Lung microvascular endothelial cell (primary cell): ENCODE measurements around the gene KCNG2. TPM values are rescaled to one million over a fixed set of nuclear protein-coding genes. Genes with fewer than 3 reads are reported as not detected.

Experiments used
- DNase-seq, 2 donors: peaks; one replicate each; pipeline versions ENCODE4 v3.0.0 to v3.0.0-alpha.2; 2010; ENCODE audit warnings: low read depth in 2 of 2
- total RNA-seq: library from RNA; depleted of rRNA; stranded (reverse); fragments of >200 nt; gene quantifications from 2 replicates; pipeline ENCODE4 v1.2.1, GENCODE V29; 2014

KCNG2 gene
- total RNA-seq, 1 donor from 2014 or later = 1.4 TPM

- no peak for DNase-seq
These were observed 31.4 kb upstream of the KCNG2 start for GRCh38 chr18:79766308-79766707.

- DNase-seq = no peak
These were observed 29.0 kb upstream of the KCNG2 start for GRCh38 chr18:79768745-79769144.

- DNase-seq = no peak
These were observed 27.8 kb upstream of the KCNG2 start for GRCh38 chr18:79769698-79770500.

GRCh38 chr18:79770501-79770815 lies 27.3 kb upstream of the KCNG2 start:
- no peak for DNase-seq

GRCh38 chr18:79770826-79771225 lies 26.9 kb upstream of the KCNG2 start:
- DNase-seq = no peak

GRCh38 chr18:79771446-79772107 lies 26.2 kb upstream of the KCNG2 start:
- no peak for DNase-seq

- DNase-seq = no peak
These were observed 25.5 kb upstream of the KCNG2 start for GRCh38 chr18:79772108-79772864.

GRCh38 chr18:79772865-79773696 lies 24.7 kb upstream of the KCNG2 start:
- DNase-seq = no peak

- DNase-seq = no peak
These were observed 23.6 kb upstream of the KCNG2 start for GRCh38 chr18:79774111-79774510.

- no peak for DNase-seq
These were observed 22.1 kb upstream of the KCNG2 start for GRCh38 chr18:79775441-79776221.

GRCh38 chr18:79776674-79777073 lies 21.1 kb upstream of the KCNG2 start:
- DNase-seq = no peak

- no peak for DNase-seq
These were observed 19.4 kb upstream of the KCNG2 start for GRCh38 chr18:79778291-79778791.

GRCh38 chr18:79779021-79779699 lies 18.6 kb upstream of the KCNG2 start:
- no peak for DNase-seq

GRCh38 chr18:79779700-79780190 lies 18.0 kb upstream of the KCNG2 start:
- DNase-seq = no peak

GRCh38 chr18:79780547-79780946 lies 17.2 kb upstream of the KCNG2 start:
- no peak for DNase-seq

GRCh38 chr18:79781331-79781941 lies 16.3 kb upstream of the KCNG2 start:
- DNase-seq = no peak

GRCh38 chr18:79782566-79783308 lies 15.0 kb upstream of the KCNG2 start:
- DNase-seq = no peak

GRCh38 chr18:79784071-79784913 lies 13.4 kb upstream of the KCNG2 start:
- DNase-seq = no peak
